ENCODE data around the gene ABCC11.

DNA sequence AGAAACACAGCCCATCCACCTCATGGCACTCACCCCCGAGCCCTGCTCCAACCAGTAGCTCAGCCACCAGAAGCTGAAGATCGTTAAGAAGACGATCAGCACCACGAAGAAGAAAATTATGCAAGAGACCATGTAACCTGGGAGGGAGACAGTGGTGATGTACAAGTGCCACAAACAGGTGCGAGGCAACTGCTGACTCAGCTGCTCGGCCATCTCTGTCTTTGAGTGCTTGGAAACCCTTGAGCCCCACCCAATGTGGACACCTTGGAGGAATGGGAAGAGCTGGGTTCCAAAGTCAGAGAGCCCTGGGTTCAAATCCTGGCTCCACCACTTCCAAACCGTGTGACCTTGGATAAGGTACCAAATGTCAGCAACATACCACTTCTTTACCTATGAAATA, 53.5 kb downstream of the ABCC11 start:
- TF ChIP-seq, protein P1, sequence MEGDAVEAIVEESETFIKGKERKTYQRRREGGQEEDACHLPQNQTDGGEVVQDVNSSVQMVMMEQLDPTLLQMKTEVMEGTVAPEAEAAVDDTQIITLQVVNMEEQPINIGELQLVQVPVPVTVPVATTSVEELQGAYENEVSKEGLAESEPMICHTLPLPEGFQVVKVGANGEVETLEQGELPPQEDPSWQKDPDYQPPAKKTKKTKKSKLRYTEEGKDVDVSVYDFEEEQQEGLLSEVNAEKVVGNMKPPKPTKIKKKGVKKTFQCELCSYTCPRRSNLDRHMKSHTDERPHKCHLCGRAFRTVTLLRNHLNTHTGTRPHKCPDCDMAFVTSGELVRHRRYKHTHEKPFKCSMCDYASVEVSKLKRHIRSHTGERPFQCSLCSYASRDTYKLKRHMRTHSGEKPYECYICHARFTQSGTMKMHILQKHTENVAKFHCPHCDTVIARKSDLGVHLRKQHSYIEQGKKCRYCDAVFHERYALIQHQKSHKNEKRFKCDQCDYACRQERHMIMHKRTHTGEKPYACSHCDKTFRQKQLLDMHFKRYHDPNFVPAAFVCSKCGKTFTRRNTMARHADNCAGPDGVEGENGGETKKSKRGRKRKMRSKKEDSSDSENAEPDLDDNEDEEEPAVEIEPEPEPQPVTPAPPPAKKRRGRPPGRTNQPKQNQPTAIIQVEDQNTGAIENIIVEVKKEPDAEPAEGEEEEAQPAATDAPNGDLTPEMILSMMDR (IDR thresholded peaks at IDR 0.05) = no peak
- no peak for TF ChIP-seq POLR2A (IDR thresholded peaks at IDR 0.05)

All from suprapubic skin (tissue), 3 donors.